Measurements from ENCODE around the gene PIEZO2.

- TF ChIP-seq CTCF (optimal IDR thresholded peaks at IDR 0.05 in 1 of 3, IDR thresholded peaks at IDR 0.05 in 1 of 3, conservative IDR thresholded peaks at IDR 0.05 in 1 of 3; ENCODE audit: extremely low read depth in 1 of 3, insufficient read depth in 2 of 3, low read length in 3 of 3) (no peak), EZH2 (IDR thresholded peaks at IDR 0.05; ENCODE audit: low read length) (no peak)
These were observed 381.1 kb downstream of the PIEZO2 start for GRCh38 chr18:10768221-10768620.

Measured in keratinocyte (primary cell).